A549 (cell line): ENCODE results near the gene ZNF385A. TPM values are rescaled to one million over a fixed set of nuclear protein-coding genes. Genes with fewer than 3 reads are reported as not detected.

ENCODE experiments used
- ATAC-seq, 2 experiments: fragments of 200-7000 bp in 1 of 2; fragments of >200 bp in 1 of 2; cut with Nextera tagmentation in 1 of 2; cut with Tn5 transposase in 1 of 2; 3 replicates each; pipeline versions ENCODE4 v1.8.0 to v1.9.1; 2018 to 2020; ENCODE audit warnings: mild to moderate bottlenecking in 1 of 2, moderate library complexity in 1 of 2
- CTCF ChIA-PET: fragments of 300-600 bp; sonication (Branson Sonifier 250); formaldehyde crosslinking; extraction: SDS; loops from one replicate; lab custom pipeline; 2021; ENCODE audit warnings: antibody characterized with exemption, inconsistent platforms; lab: Yijun Ruan, JAX
- POLR2A ChIA-PET: fragments of 350-600 bp; formaldehyde crosslinking; extraction: SDS; loops from one replicate; lab custom pipeline; 2021; ENCODE audit warnings: antibody characterized with exemption, inconsistent platforms; lab: Yijun Ruan, JAX
- DNase-seq, 2 experiments: peaks; one replicate each; pipeline versions ENCODE4 v3.0.0 to v3.0.0-alpha.2; 2011 to 2016; ENCODE audit warnings: low read depth in 1 of 2, low spot score in 1 of 2
- FAIRE-seq: peaks from 2 replicates; lab custom pipeline; 2011; peaks lifted over from hg19 to GRCh38; lab: Jason Lieb, UNC
- H3K27ac ChIP-seq, 2 experiments: fragments of >200 bp; sonication (Bioruptor Twin); formaldehyde crosslinking; 3 replicates each; pipeline ENCODE4 v1.5.1; 2016 to 2017
- H3K4me1 ChIP-seq: fragments of >200 bp; sonication (Bioruptor Twin); formaldehyde crosslinking; 3 replicates; pipeline ENCODE4 v1.6.1; 2016
- H3K4me2 ChIP-seq: fragments of >200 bp; sonication (Bioruptor Twin); formaldehyde crosslinking; 3 replicates; pipeline ENCODE4 v1.6.1; 2016
- H3K4me3 ChIP-seq: fragments of >200 bp; sonication (Bioruptor Twin); formaldehyde crosslinking; 3 replicates; pipeline ENCODE4 v1.5.1; 2016
- H3K9me3 ChIP-seq: fragments of >200 bp; sonication (Bioruptor Twin); formaldehyde crosslinking; 3 replicates; pipeline ENCODE4 v1.6.1; 2016
- BHLHE40 ChIP-seq: IDR thresholded peaks from 2 replicates; pipeline ENCODE4 v1.6.1; 2012; ENCODE audit warnings: low read depth, low read length, inconsistent platforms
- CBX8 ChIP-seq: fragments of 200-600 bp; sonication (generic); IDR thresholded peaks from 2 replicates; pipeline ENCODE4 v1.6.1; 2016
- CHD2 ChIP-seq: fragments of 150-350 bp; IDR thresholded peaks from 2 replicates; pipeline ENCODE4 v1.6.1; 2014; ENCODE audit warnings: low read length; ENCODE audit not compliant: partially characterized antibody
- EP300 ChIP-seq, 2 experiments: fragments of >200 bp; sonication (Bioruptor Twin); formaldehyde crosslinking; IDR thresholded peaks; 2 replicates in 1 of 2; 3 replicates in 1 of 2; pipeline ENCODE4 v1.6.1; 2016 to 2017
- FOSL2 ChIP-seq, 2 experiments: fragments of 450-650 bp in 1 of 2; fragments of >200 bp in 1 of 2; sonication (Bioruptor Twin) in 1 of 2; formaldehyde crosslinking; IDR thresholded peaks; 2 replicates each; pipeline versions ENCODE4 v1.5.0 to v1.6.1; 2016 to 2020; ENCODE audit warnings: mild to moderate bottlenecking in 1 of 2, moderate library complexity in 1 of 2
- HEYL ChIP-seq: fragments of 250-450 bp; sonication (Bioruptor Pico); IDR thresholded peaks from 2 replicates; pipeline ENCODE4 v1.8.0; 2021; ENCODE audit warnings: mild to moderate bottlenecking, moderate library complexity
- HOXA7 ChIP-seq: fragments of 250-450 bp; sonication (Bioruptor Pico); IDR thresholded peaks from 2 replicates; pipeline ENCODE4 v1.5.0; 2020; ENCODE audit warnings: mild to moderate bottlenecking, moderate library complexity
- HOXB13 ChIP-seq: fragments of 250-450 bp; sonication (Bioruptor Pico); IDR thresholded peaks from 2 replicates; pipeline ENCODE4 v1.5.0; 2020; ENCODE audit warnings: low read depth, mild to moderate bottlenecking, moderate library complexity
- HOXB5 ChIP-seq: fragments of 250-450 bp; sonication (Bioruptor Pico); IDR thresholded peaks from 2 replicates; pipeline ENCODE4 v1.5.0; 2020; ENCODE audit warnings: mild to moderate bottlenecking, moderate library complexity
- KDM1A ChIP-seq: fragments of 200-600 bp; sonication (generic); IDR thresholded peaks from 2 replicates; pipeline ENCODE4 v1.6.1; 2016; ENCODE audit warnings: low read depth, mild to moderate bottlenecking
- MAFK ChIP-seq: fragments of 450-650 bp; IDR thresholded peaks from 2 replicates; pipeline ENCODE4 v1.6.1; 2014; ENCODE audit not compliant: partially characterized antibody
- MAZ ChIP-seq: fragments of 150-350 bp; IDR thresholded peaks from 2 replicates; pipeline ENCODE4 v1.6.1; 2014; ENCODE audit warnings: antibody characterized with exemption, low read depth, low read length, borderline replicate concordance
- NPAS2 ChIP-seq: fragments of 250-450 bp; sonication (Bioruptor Pico); IDR thresholded peaks from 2 replicates; pipeline ENCODE4 v1.8.0; 2022; ENCODE audit warnings: mild to moderate bottlenecking, moderate library complexity, borderline replicate concordance
- RARB ChIP-seq: fragments of 250-450 bp; sonication (Bioruptor Pico); IDR thresholded peaks from 2 replicates; pipeline ENCODE4 v1.8.0; 2021; ENCODE audit warnings: mild to moderate bottlenecking, moderate library complexity
- RFX5 ChIP-seq: fragments of 450-650 bp; IDR thresholded peaks from 2 replicates; pipeline ENCODE4 v1.7.1; 2014; ENCODE audit warnings: antibody characterized with exemption, mild to moderate bottlenecking, moderate library complexity
- SMC3 ChIP-seq: fragments of >200 bp; sonication (Bioruptor Twin); formaldehyde crosslinking; IDR thresholded peaks from 3 replicates; pipeline ENCODE4 v1.6.1; 2018; ENCODE audit warnings: inconsistent platforms
- ZC3H11A ChIP-seq: fragments of 450-650 bp; IDR thresholded peaks from 2 replicates; pipeline ENCODE4 v1.6.1; 2014; ENCODE audit warnings: antibody characterized with exemption, mild to moderate bottlenecking
- WGBS: methylation state at CpG from one replicate; pipeline ENCODE4 v1.1.6; 2017; ENCODE audit errors: missing lambda C conversion rate; 5-methylcytosine and 5-hydroxymethylcytosine counted together
- polyA plus RNA-seq, 4 experiments: library from polyadenylated mRNA; depleted of rRNA in 3 of 4; stranded (reverse); fragments of >200 nt; fragmentation: RNase III in 1 of 4; extraction: RNeasy Plus Mini Kit Qiagen cat#74134 plus additional on column Dnase treatment in 1 of 4; gene quantifications; 2 replicates in 3 of 4; 3 replicates in 1 of 4; pipeline ENCODE4 v1.2.3, GENCODE V29; 2011 to 2017
- TF ChIP-seq, protein P1 (sequence below): fragments of 250-450 bp; sonication (Bioruptor Pico); IDR thresholded peaks from 2 replicates; pipeline ENCODE4 v1.5.0; 2021; ENCODE audit warnings: mild to moderate bottlenecking, moderate library complexity, borderline replicate concordance
- TF ChIP-seq, protein P2 (sequence below): fragments of 150-350 bp; IDR thresholded peaks from 2 replicates; pipeline ENCODE4 v1.6.1; 2014; ENCODE audit warnings: low read depth, mild to moderate bottlenecking, low read length
- TF ChIP-seq, protein P3 (sequence below): fragments of 200-600 bp; sonication (generic); IDR thresholded peaks from 2 replicates; pipeline ENCODE4 v1.6.1; 2016; ENCODE audit warnings: antibody characterized with exemption, mild to moderate bottlenecking, moderate library complexity
- TF ChIP-seq, protein P4 (sequence below): fragments of 250-450 bp; sonication (Bioruptor Pico); IDR thresholded peaks from 2 replicates; pipeline ENCODE4 v1.5.0; 2020; ENCODE audit warnings: low read depth, mild to moderate bottlenecking, moderate library complexity
- TF ChIP-seq, protein P5 (sequence below): IDR thresholded peaks from 2 replicates; pipeline ENCODE4 v1.6.1; 2012; ENCODE audit warnings: low read depth, borderline replicate concordance

Gene ZNF385A
- polyA plus RNA-seq, 2 of the 4 experiments (the other 2 are of a cell fraction) = 1.8 to 14.9 TPM

DNA sequence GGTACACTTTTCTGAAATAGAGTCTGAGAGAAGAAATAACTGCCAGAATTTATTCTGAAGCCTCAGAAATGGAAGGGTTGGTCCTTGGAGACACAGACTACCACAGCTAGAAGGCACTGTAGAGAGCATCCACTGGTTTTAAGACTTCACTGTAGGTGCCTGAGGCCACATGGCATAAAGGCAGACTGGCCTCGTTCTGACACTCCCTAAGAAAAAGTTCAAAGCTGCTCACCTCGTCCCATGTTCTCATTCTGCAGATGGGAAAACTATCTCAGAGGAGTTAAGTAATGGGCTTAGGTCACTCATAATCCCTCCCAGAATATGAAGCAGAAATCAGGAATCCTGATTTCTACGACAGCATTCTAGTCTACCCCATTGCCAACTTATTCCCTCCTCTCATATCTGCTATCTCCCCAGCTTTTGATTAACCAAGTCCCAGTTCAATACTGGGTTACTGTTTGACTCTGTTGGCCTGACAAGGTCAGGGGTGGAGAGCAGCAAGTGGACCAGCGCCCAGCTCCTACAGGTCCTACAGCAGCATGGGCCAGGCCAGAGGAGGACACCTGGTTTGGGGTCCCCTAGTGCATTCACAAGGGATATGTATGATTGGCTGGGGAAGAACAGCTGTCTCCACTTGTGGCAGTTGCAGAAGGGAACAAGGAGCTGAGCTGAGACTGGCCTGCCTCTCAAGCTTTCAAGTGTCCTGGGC lies 30.8 kb upstream of the ZNF385A start (continued):
- TF ChIP-seq KDM1A (no peak), HOXB5 (CRISPR knock-in tag) (no peak), CBX8 (no peak), MAZ (no peak)

DNA sequence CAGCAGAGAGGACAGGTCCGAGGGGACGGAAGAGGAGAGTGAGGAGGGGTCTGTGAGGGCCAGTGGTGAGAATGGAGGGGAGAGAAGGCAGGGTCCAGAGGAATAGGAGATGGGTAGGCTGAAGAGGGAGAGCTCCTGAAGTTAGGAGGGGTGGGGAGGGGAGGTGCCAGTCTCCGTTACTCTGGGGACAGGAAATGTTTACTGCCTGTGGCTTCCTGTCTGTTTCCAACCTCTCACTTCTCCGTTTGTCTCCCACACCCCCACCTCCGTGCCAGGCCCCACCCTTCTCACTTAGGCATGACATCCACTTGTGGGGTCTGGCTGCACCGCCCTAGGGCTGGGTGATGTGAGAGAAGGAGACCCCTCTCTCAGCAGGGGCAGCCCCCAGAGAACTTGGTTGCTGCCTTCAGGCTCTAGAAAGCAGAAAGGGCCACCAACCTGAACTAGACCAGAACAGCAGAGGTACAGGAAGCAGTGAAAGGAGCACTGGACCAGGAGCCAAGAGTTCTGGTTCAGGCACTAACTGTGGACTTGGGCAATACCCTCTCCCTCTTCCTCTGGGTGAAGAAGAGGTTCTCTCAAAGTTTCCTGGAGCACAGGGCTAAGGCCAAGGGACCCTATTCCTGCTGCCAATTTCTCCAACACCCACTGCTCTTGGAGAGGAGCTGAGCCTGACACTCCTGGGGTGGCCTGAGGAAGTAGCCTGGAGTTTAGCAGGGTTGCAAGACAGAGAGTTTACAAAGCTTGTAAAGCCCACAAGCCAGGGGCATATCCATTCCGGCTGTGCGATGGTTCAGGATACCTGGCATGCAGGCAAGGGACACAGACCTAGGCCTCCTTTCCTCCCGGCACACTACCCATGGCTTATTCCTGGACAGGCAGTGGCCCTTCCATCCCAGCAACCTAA lies 29.0 kb upstream of the ZNF385A start:
- POLR2A ChIA-PET = no interaction called here
- H3K4me2 ChIP-seq = no peak overlapping the region

DNA sequence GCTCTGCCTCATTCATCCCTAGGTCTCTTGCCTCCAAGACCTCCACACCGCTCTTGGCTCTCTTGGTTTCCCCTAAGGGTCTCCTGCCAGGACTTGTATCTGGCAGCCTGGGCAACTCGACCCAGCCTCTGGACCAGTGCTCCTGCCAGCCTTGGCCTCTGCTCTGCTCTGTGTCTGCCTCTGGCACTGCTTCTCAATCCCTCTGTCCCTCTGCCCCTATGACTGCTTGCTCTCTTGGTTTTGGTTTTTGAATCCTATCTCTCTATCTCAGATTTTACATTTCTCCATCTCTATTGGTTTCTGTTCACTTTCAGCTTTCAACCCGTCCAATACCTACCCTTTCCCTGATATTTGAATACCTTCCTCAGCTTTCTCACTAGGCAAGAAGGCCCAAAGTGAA lies 28.3 kb upstream of the ZNF385A start:
- Histone ChIP-seq H3K27ac (peak overlapping the region in 1 of 2 experiments; percentile 74; a peak in 1 of 6 replicates), H3K4me1 (peaks cover 53% of the 10 kb centered on the region), H3K4me2 (no peak overlapping the region), H3K4me3 (no peak overlapping the region), H3K9me3 (no peaks in the 10 kb centered on the region)
- ChIA-PET POLR2A (no interaction called here), CTCF (interaction anchor here (1.2 to 47.9 kb wide), 6 partner anchors 12 to 34 kb away, joined by 4 to 1279 read pairs (median 8); no protein-coding TSS in a partner anchor)
- ATAC-seq = no peak
- TF ChIP-seq RARB (CRISPR knock-in tag) = no peak
- no peak for TF ChIP-seq ZC3H11A
- TF ChIP-seq, protein P1, sequence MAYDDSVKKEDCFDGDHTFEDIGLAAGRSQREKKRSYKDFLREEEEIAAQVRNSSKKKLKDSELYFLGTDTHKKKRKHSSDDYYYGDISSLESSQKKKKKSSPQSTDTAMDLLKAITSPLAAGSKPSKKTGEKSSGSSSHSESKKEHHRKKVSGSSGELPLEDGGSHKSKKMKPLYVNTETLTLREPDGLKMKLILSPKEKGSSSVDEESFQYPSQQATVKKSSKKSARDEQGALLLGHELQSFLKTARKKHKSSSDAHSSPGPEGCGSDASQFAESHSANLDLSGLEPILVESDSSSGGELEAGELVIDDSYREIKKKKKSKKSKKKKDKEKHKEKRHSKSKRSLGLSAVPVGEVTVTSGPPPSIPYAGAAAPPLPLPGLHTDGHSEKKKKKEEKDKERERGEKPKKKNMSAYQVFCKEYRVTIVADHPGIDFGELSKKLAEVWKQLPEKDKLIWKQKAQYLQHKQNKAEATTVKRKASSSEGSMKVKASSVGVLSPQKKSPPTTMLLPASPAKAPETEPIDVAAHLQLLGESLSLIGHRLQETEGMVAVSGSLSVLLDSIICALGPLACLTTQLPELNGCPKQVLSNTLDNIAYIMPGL (CRISPR knock-in tag) = no peak
- no peak for TF ChIP-seq HEYL (CRISPR knock-in tag)
- TF ChIP-seq, protein P2, sequence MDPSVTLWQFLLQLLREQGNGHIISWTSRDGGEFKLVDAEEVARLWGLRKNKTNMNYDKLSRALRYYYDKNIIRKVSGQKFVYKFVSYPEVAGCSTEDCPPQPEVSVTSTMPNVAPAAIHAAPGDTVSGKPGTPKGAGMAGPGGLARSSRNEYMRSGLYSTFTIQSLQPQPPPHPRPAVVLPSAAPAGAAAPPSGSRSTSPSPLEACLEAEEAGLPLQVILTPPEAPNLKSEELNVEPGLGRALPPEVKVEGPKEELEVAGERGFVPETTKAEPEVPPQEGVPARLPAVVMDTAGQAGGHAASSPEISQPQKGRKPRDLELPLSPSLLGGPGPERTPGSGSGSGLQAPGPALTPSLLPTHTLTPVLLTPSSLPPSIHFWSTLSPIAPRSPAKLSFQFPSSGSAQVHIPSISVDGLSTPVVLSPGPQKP = no peak
- no peak for FAIRE-seq
- WGBS = 90% methylated on average over 3 of the region's 3 CpGs
- no peak for DNase-seq

More for the DNA sequence above, 29.0 kb upstream of the ZNF385A start:
- WGBS = 78% methylated on average over 9 of the region's 9 CpGs
- Histone ChIP-seq H3K4me3 (no peak overlapping the region), H3K9me3 (no peaks in the 10 kb centered on the region)
- ATAC-seq = no peak
- TF ChIP-seq NPAS2 = no peak
- TF ChIP-seq RFX5 = no peak
- TF ChIP-seq, protein P3, sequence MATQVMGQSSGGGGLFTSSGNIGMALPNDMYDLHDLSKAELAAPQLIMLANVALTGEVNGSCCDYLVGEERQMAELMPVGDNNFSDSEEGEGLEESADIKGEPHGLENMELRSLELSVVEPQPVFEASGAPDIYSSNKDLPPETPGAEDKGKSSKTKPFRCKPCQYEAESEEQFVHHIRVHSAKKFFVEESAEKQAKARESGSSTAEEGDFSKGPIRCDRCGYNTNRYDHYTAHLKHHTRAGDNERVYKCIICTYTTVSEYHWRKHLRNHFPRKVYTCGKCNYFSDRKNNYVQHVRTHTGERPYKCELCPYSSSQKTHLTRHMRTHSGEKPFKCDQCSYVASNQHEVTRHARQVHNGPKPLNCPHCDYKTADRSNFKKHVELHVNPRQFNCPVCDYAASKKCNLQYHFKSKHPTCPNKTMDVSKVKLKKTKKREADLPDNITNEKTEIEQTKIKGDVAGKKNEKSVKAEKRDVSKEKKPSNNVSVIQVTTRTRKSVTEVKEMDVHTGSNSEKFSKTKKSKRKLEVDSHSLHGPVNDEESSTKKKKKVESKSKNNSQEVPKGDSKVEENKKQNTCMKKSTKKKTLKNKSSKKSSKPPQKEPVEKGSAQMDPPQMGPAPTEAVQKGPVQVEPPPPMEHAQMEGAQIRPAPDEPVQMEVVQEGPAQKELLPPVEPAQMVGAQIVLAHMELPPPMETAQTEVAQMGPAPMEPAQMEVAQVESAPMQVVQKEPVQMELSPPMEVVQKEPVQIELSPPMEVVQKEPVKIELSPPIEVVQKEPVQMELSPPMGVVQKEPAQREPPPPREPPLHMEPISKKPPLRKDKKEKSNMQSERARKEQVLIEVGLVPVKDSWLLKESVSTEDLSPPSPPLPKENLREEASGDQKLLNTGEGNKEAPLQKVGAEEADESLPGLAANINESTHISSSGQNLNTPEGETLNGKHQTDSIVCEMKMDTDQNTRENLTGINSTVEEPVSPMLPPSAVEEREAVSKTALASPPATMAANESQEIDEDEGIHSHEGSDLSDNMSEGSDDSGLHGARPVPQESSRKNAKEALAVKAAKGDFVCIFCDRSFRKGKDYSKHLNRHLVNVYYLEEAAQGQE = no peak
- TF ChIP-seq HOXA7 (CRISPR knock-in tag) = no peak
- TF ChIP-seq KDM1A = no peak
- no peak for TF ChIP-seq SMC3
- TF ChIP-seq, protein P4, sequence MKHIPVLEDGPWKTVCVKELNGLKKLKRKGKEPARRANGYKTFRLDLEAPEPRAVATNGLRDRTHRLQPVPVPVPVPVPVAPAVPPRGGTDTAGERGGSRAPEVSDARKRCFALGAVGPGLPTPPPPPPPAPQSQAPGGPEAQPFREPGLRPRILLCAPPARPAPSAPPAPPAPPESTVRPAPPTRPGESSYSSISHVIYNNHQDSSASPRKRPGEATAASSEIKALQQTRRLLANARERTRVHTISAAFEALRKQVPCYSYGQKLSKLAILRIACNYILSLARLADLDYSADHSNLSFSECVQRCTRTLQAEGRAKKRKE (CRISPR knock-in tag) = no peak
- no peak for TF ChIP-seq FOSL2 (IDR thresholded peaks at IDR 0.05)
- TF ChIP-seq FOSL2 (CRISPR knock-in tag; IDR thresholded peaks at IDR 0.05) = no peak
- TF ChIP-seq ZC3H11A = no peak
- no peak for TF ChIP-seq HOXB13 (CRISPR knock-in tag)
- TF ChIP-seq, protein P5, sequence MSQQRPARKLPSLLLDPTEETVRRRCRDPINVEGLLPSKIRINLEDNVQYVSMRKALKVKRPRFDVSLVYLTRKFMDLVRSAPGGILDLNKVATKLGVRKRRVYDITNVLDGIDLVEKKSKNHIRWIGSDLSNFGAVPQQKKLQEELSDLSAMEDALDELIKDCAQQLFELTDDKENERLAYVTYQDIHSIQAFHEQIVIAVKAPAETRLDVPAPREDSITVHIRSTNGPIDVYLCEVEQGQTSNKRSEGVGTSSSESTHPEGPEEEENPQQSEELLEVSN = no peak
- TF ChIP-seq EP300 (IDR thresholded peaks at IDR 0.05) = no peak
- no peak for TF ChIP-seq MAFK
- no peak for TF ChIP-seq BHLHE40
- no peak for TF ChIP-seq CHD2
- TF ChIP-seq, all 56 proteins: peak for 0
- Histone ChIP-seq H3K4me1 (peaks cover 56% of the 10 kb centered on the region), H3K27ac (peak overlapping the region in 1 of 2 experiments; percentile 47; a peak in 1 of 6 replicates)
- CTCF ChIA-PET = interaction anchor here (0.8 to 47.9 kb wide), 6 partner anchors 11 to 35 kb away, joined by 3 to 1279 read pairs (median 8); no protein-coding TSS in a partner anchor
- FAIRE-seq (no peak), DNase-seq (no peak)
